NT2/D1 (cell line): ENCODE measurements around the gene F2RL2.

ENCODE experiments used
- SUZ12 ChIP-seq: IDR thresholded peaks from 2 replicates; pipeline ENCODE4 v1.6.1; 2011; ENCODE audit not compliant: insufficient read length, insufficient read depth; ENCODE audit errors: extremely low read depth
- YY1 ChIP-seq: IDR thresholded peaks from 2 replicates; pipeline ENCODE4 v1.6.1; 2011; ENCODE audit not compliant: insufficient read length, insufficient read depth
- ZNF274 ChIP-seq: IDR thresholded peaks from 2 replicates; pipeline ENCODE4 v1.6.1; 2011; ENCODE audit warnings: mild to moderate bottlenecking, low read depth, low read length

GRCh38 chr5:76642390-76643040 lies 19.3 kb upstream of the F2RL2 start:
- TF ChIP-seq YY1 (no peak), ZNF274 (no peak), SUZ12 (no peak)
